HEK293 (cell line): ENCODE results near the gene COL13A1.

Source experiments
- CTCF ChIA-PET: fragments of 350-600 bp; formaldehyde crosslinking; extraction: SDS; loops from one replicate; lab custom pipeline; 2021; ENCODE audit warnings: antibody characterized with exemption; lab: Yijun Ruan, JAX
- POLR2A ChIA-PET: fragments of 300-600 bp; formaldehyde crosslinking; extraction: SDS; loops from one replicate; lab custom pipeline; 2020; ENCODE audit warnings: antibody characterized with exemption, inconsistent platforms; lab: Yijun Ruan, JAX
- H3K27ac ChIP-seq: fragments of 200-500 bp; sonication (Bioruptor generic); 2 replicates; pipeline ENCODE4 v1.5.1; 2014; ENCODE audit warnings: low read depth, low read length, control low read depth, inconsistent platforms; ENCODE audit errors: extremely low read depth
- H3K36me3 ChIP-seq, 2 experiments: fragments of 200-500 bp in 1 of 2; sonication (Bioruptor generic) in 1 of 2; 1 replicate in 1 of 2; 2 replicates in 1 of 2; pipeline ENCODE4 v1.5.1; 2014 to 2017; ENCODE audit warnings: inconsistent platforms in 2 of 2, low read length in 2 of 2; ENCODE audit not compliant: control insufficient read depth in 2 of 2, insufficient read depth in 1 of 2
- H3K4me1 ChIP-seq: fragments of 200-500 bp; sonication (Bioruptor generic); 2 replicates; pipeline ENCODE4 v1.5.1; 2014; ENCODE audit warnings: mild to moderate bottlenecking, low read length, inconsistent platforms; ENCODE audit not compliant: control insufficient read depth, insufficient read depth
- H3K4me3 ChIP-seq: 2 replicates; pipeline ENCODE4 v1.5.1; 2011; ENCODE audit warnings: low read depth, mild to moderate bottlenecking, control low read depth, low read length, moderate library complexity
- H3K9me3 ChIP-seq: fragments of 200-500 bp; sonication (Bioruptor generic); 2 replicates; pipeline ENCODE4 v1.5.1; 2014; ENCODE audit warnings: low read depth, low read length, inconsistent platforms; ENCODE audit not compliant: control insufficient read depth, insufficient read depth
- EGR2 ChIP-seq: fragments of 450-650 bp; formaldehyde crosslinking; IDR thresholded peaks from 2 replicates; pipeline ENCODE4 v1.5.1; 2016; ENCODE audit warnings: low read depth, missing biosample characterization, missing genetic modification characterization
- KLF10 ChIP-seq: fragments of 450-650 bp; IDR thresholded peaks from 2 replicates; pipeline ENCODE4 v1.5.1; 2018; ENCODE audit warnings: missing biosample characterization, mild to moderate bottlenecking, missing genetic modification characterization
- KLF9 ChIP-seq: fragments of 450-650 bp; formaldehyde crosslinking; IDR thresholded peaks from 2 replicates; pipeline ENCODE4 v1.5.1; 2016; ENCODE audit warnings: missing biosample characterization, missing genetic modification characterization, low read depth
- ZFHX2 ChIP-seq: fragments of 450-650 bp; formaldehyde crosslinking; conservative IDR thresholded peaks from 2 replicates; pipeline ENCODE4 v1.5.1; 2016; ENCODE audit warnings: missing biosample characterization, missing genetic modification characterization
- ZNF114 ChIP-seq: fragments of 450-650 bp; formaldehyde crosslinking; IDR thresholded peaks from 2 replicates; pipeline ENCODE4 v1.5.0; 2017; ENCODE audit warnings: missing biosample characterization, missing genetic modification characterization
- ZNF169 ChIP-seq: fragments of 450-650 bp; formaldehyde crosslinking; IDR thresholded peaks from 2 replicates; pipeline ENCODE4 v1.5.1; 2016; ENCODE audit warnings: missing biosample characterization, missing genetic modification characterization
- ZNF518A ChIP-seq: fragments of 450-650 bp; formaldehyde crosslinking; conservative IDR thresholded peaks from 2 replicates; pipeline ENCODE4 v1.5.1; 2016; ENCODE audit warnings: low read depth, missing biosample characterization, missing genetic modification characterization
- ZNF549 ChIP-seq: fragments of 450-650 bp; IDR thresholded peaks from 2 replicates; pipeline ENCODE4 v1.5.1; 2018; ENCODE audit warnings: missing biosample characterization, missing genetic modification characterization, mild to moderate bottlenecking, inconsistent platforms, moderate library complexity
- ZNF558 ChIP-seq: fragments of 450-650 bp; formaldehyde crosslinking; IDR thresholded peaks from 2 replicates; pipeline ENCODE4 v1.5.1; 2016; ENCODE audit warnings: missing biosample characterization, missing genetic modification characterization
- ZNF600 ChIP-seq: fragments of 450-650 bp; formaldehyde crosslinking; IDR thresholded peaks from 2 replicates; pipeline ENCODE4 v1.5.1; 2016; ENCODE audit warnings: missing biosample characterization, missing genetic modification characterization
- TF ChIP-seq, protein P1 (sequence below): fragments of 450-650 bp; formaldehyde crosslinking; IDR thresholded peaks from 2 replicates; pipeline ENCODE4 v1.5.1; 2016; ENCODE audit warnings: missing biosample characterization, missing genetic modification characterization
- TF ChIP-seq, protein P2 (sequence below): fragments of 450-650 bp; formaldehyde crosslinking; IDR thresholded peaks from 2 replicates; pipeline ENCODE4; 2016; ENCODE audit warnings: missing biosample characterization, missing genetic modification characterization

The COL13A1 gene

GRCh38 chr10:69865450-69865849 lies 63.7 kb downstream of the COL13A1 start:
- H3K4me1 ChIP-seq = no peaks in the 10 kb centered on the region
- no peaks in the 10 kb centered on the region for H3K36me3 ChIP-seq
- TF ChIP-seq, protein P1, sequence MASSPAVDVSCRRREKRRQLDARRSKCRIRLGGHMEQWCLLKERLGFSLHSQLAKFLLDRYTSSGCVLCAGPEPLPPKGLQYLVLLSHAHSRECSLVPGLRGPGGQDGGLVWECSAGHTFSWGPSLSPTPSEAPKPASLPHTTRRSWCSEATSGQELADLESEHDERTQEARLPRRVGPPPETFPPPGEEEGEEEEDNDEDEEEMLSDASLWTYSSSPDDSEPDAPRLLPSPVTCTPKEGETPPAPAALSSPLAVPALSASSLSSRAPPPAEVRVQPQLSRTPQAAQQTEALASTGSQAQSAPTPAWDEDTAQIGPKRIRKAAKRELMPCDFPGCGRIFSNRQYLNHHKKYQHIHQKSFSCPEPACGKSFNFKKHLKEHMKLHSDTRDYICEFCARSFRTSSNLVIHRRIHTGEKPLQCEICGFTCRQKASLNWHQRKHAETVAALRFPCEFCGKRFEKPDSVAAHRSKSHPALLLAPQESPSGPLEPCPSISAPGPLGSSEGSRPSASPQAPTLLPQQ (tag by site-specific recombination) = no peak
- TF ChIP-seq ZNF518A (tag by site-specific recombination) (no peak), ZNF549 (tag by site-specific recombination) (no peak), ZNF600 (tag by site-specific recombination) (no peak), KLF9 (no peak), ZNF169 (tag by site-specific recombination) (no peak)
- TF ChIP-seq, protein P2, sequence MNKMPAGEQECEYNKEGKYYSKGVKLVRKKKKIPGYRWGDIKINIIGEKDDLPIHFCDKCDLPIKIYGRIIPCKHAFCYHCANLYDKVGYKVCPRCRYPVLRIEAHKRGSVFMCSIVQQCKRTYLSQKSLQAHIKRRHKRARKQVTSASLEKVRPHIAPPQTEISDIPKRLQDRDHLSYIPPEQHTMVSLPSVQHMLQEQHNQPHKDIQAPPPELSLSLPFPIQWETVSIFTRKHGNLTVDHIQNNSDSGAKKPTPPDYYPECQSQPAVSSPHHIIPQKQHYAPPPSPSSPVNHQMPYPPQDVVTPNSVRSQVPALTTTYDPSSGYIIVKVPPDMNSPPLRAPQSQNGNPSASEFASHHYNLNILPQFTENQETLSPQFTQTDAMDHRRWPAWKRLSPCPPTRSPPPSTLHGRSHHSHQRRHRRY (tag by site-specific recombination) = no peak
- H3K9me3 ChIP-seq = no peaks in the 10 kb centered on the region
- POLR2A ChIA-PET = no interaction called here
- CTCF ChIA-PET = interaction anchor here (0.6 to 1.3 kb wide), 3 partner anchors 21 to 48 kb away, joined by 3 read pairs; no protein-coding TSS in a partner anchor
- H3K27ac ChIP-seq = no peak overlapping the region
- H3K4me3 ChIP-seq = no peak overlapping the region

- Histone ChIP-seq H3K4me3 (no peak overlapping the region), H3K4me1 (no peaks in the 10 kb centered on the region), H3K36me3 (no peaks in the 10 kb centered on the region), H3K9me3 (no peaks in the 10 kb centered on the region), H3K27ac (no peak overlapping the region)
- TF ChIP-seq KLF10 (no peak), ZNF114 (tag by site-specific recombination) (no peak)
- ChIA-PET CTCF (interaction anchor here (1.3 kb wide), 1 partner anchor 35 kb away, joined by 3 read pairs; no protein-coding TSS in a partner anchor), POLR2A (no interaction called here)
Observed at GRCh38 chr10:69866246-69866687, 64.6 kb downstream of the COL13A1 start.

DNA sequence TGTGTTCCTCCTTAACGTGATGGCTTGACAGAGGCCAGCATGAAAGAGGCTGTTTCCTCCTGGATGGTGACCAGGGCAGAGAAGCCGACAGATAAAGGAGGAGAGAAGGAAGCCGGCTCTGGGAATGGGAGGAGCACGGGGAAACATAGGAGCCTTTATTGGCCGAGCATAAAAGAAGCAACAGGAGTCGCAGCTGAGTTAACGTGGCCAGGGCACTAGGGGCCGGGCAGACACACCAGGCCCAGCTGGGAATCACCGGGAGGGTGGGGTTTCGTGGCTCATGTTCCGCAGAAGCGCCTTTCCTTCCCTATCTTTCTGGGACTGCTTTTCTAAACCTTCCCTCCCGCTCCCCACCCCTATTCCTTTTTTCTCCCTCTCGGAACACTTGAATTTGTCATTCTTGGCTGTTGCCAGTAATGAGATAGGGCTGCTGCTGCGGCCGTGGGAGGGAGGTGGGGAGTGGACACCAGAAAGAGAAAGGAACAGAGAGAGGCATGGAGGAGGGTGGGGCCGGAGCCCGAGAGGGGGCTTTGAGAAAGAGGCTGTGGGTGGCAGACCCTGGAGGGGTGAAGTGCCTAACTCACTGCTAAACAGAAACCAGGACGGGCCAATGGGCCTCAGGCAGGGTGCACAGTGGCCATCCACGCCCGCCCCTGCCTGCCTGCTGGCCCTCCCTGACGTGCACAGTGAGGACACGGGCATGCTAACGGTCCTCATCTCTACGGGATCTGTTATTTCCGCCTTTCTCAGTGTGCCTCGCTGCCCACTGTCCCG lies 65.2 kb downstream of the COL13A1 start:
- ChIA-PET POLR2A (no interaction called here), CTCF (no interaction called here)
- no peak overlapping the region for H3K4me3 ChIP-seq
- no peaks in the 10 kb centered on the region for H3K36me3 ChIP-seq
- H3K9me3 ChIP-seq = no peaks in the 10 kb centered on the region
- H3K4me1 ChIP-seq = no peaks in the 10 kb centered on the region
- no peak overlapping the region for H3K27ac ChIP-seq
- TF ChIP-seq EGR2 (tag by site-specific recombination) (peak; percentile 62), ZFHX2 (tag by site-specific recombination) (peak; percentile 45), ZNF558 (tag by site-specific recombination) (no peak)
